GM23338 (cell line): ENCODE measurements around the gene AP4E1. TPM values are rescaled to one million over a fixed set of nuclear protein-coding genes. Genes with fewer than 3 reads are reported as not detected.

ENCODE experiments used
- ATAC-seq: fragments of 200-7000 bp; cut with Tn5 transposase; 3 replicates; pipeline ENCODE4 v1.9.1; 2020
- DNase-seq: peaks from one replicate; pipeline ENCODE4 v3.0.0-alpha.2; 2015; ENCODE audit warnings: low spot score
- H2AFZ ChIP-seq: fragments of 200-600 bp; sonication (generic); 2 replicates; pipeline ENCODE4 v1.8.0; 2016; ENCODE audit warnings: antibody characterized with exemption, mild to moderate bottlenecking, moderate library complexity
- H3F3A ChIP-seq: fragments of 200-600 bp; sonication (generic); replicated peaks from 2 replicates; pipeline ENCODE4 v1.8.0; 2017; ENCODE audit warnings: antibody characterized with exemption, mixed run types, low read depth
- H3K27ac ChIP-seq: fragments of 200-600 bp; sonication (generic); 2 replicates; pipeline ENCODE4 v1.6.1; 2016; ENCODE audit warnings: low read depth
- H3K27me3 ChIP-seq: fragments of 200-600 bp; sonication (generic); 2 replicates; pipeline ENCODE4 v1.8.0; 2016; ENCODE audit warnings: mild to moderate bottlenecking, mixed run types, moderate library complexity; ENCODE audit not compliant: insufficient read depth
- H3K36me3 ChIP-seq: fragments of 200-600 bp; sonication (generic); 2 replicates; pipeline ENCODE4 v1.8.0; 2016; ENCODE audit warnings: mild to moderate bottlenecking; ENCODE audit not compliant: insufficient read depth
- H3K4me1 ChIP-seq: fragments of 200-600 bp; sonication (generic); 2 replicates; pipeline ENCODE4 v1.8.0; 2016; ENCODE audit warnings: mild to moderate bottlenecking, moderate library complexity; ENCODE audit not compliant: insufficient read depth
- H3K4me2 ChIP-seq: fragments of 200-600 bp; sonication (generic); 2 replicates; pipeline ENCODE4 v1.7.1; 2017; ENCODE audit warnings: mixed run types
- H3K4me3 ChIP-seq: fragments of 200-600 bp; sonication (generic); 2 replicates; pipeline ENCODE4 v1.6.1; 2016; ENCODE audit warnings: mixed run types
- H3K79me2 ChIP-seq: fragments of 200-600 bp; sonication (generic); replicated peaks from 2 replicates; pipeline ENCODE4 v1.8.0; 2017; ENCODE audit warnings: mild to moderate bottlenecking; ENCODE audit not compliant: insufficient read depth
- H3K9me2 ChIP-seq: fragments of 200-600 bp; sonication (generic); 2 replicates; pipeline ENCODE4 v1.8.0; 2017; ENCODE audit not compliant: insufficient read depth
- H4K20me1 ChIP-seq: fragments of 200-600 bp; sonication (generic); replicated peaks from 2 replicates; pipeline ENCODE4 v1.8.0; 2017; ENCODE audit warnings: mild to moderate bottlenecking; ENCODE audit not compliant: insufficient read depth
- H3K27ac Mint-ChIP-seq: 2 replicates; pipeline ENCODE4 v1.8.0; 2020; ENCODE audit warnings: inconsistent platforms, mild to moderate bottlenecking, moderate library complexity, mixed read lengths
- H3K27me3 Mint-ChIP-seq: 3 replicates; pipeline ENCODE4 v1.8.0; 2022; ENCODE audit warnings: low read depth, mild to moderate bottlenecking, moderate library complexity, mixed read lengths, inconsistent platforms; ENCODE audit not compliant: insufficient read depth, poor library complexity
- H3K36me3 Mint-ChIP-seq: 3 replicates; pipeline ENCODE4 v1.8.0; 2021; ENCODE audit warnings: low read depth, mild to moderate bottlenecking, inconsistent platforms, moderate library complexity, mixed read lengths
- H3K4me1 Mint-ChIP-seq: 3 replicates; pipeline ENCODE4 v1.8.0; 2020; ENCODE audit warnings: mild to moderate bottlenecking, inconsistent platforms, mixed read lengths
- H3K4me3 Mint-ChIP-seq: 3 replicates; pipeline ENCODE4 v1.8.0; 2021; ENCODE audit warnings: moderate library complexity, mild to moderate bottlenecking, inconsistent platforms, mixed read lengths
- H3K9me3 Mint-ChIP-seq: 3 replicates; pipeline ENCODE4 v1.8.0; 2020; ENCODE audit warnings: moderate library complexity, mild to moderate bottlenecking, inconsistent platforms, mixed read lengths
- EZH2 ChIP-seq: fragments of 200-600 bp; sonication (generic); IDR thresholded peaks from one replicate; pipeline ENCODE4 v1.8.0; 2017; ENCODE audit warnings: antibody characterized with exemption, mild to moderate bottlenecking, low read depth; ENCODE audit not compliant: unreplicated experiment
- EZH2phosphoT487 ChIP-seq: fragments of 200-600 bp; sonication (generic); IDR thresholded peaks from one replicate; pipeline ENCODE4 v1.8.1; 2018; ENCODE audit warnings: antibody characterized with exemption; ENCODE audit not compliant: unreplicated experiment
- NANOG ChIP-seq: IDR thresholded peaks from 2 replicates; pipeline ENCODE4 v1.6.1; 2016; ENCODE audit warnings: antibody characterized with exemption, borderline replicate concordance
- STAT1 ChIP-seq: IDR thresholded peaks from one replicate; pipeline ENCODE4 v1.6.1; 2016; ENCODE audit warnings: antibody characterized with exemption; ENCODE audit not compliant: unreplicated experiment
- ZNF114 ChIP-seq: fragments of 250-450 bp; sonication (Bioruptor Pico); IDR thresholded peaks from 2 replicates; pipeline ENCODE4 v1.5.0; 2020; ENCODE audit warnings: mild to moderate bottlenecking, moderate library complexity
- polyA plus RNA-seq: library from polyadenylated mRNA; unstranded; fragments of >200 nt; fragmentation: Nextera tagmentation; extraction: Ambion mirVana; gene quantifications from 2 replicates; pipeline ENCODE4 v1.2.1, GENCODE V29; 2016
- total RNA-seq: library from RNA; depleted of rRNA; stranded (reverse); fragments of >200 nt; shearing (Covaris generic); gene quantifications from 2 replicates; pipeline ENCODE4 v1.2.3, GENCODE V29; 2014
- TF ChIP-seq, protein P1 (sequence below): fragments of 250-450 bp; sonication (Bioruptor Pico); IDR thresholded peaks from 2 replicates; pipeline ENCODE4 v1.5.0; 2020; ENCODE audit warnings: mild to moderate bottlenecking, moderate library complexity
- TF ChIP-seq, protein P2 (sequence below), 2 experiments: fragments of 200-600 bp in 1 of 2; sonication (generic) in 1 of 2; conservative IDR thresholded peaks; 2 replicates each; pipeline versions ENCODE4 v1.5.1 to v1.6.1; 2016 to 2017; ENCODE audit warnings: antibody characterized with exemption in 2 of 2, low read depth in 2 of 2, mild to moderate bottlenecking in 2 of 2, moderate library complexity in 1 of 2
- TF ChIP-seq, protein P3 (sequence below): IDR thresholded peaks from one replicate; pipeline ENCODE4 v1.6.1; 2018; ENCODE audit warnings: antibody characterized with exemption; ENCODE audit not compliant: unreplicated experiment

AP4E1 gene
- total and polyA plus RNA-seq, 2 experiments from 2014 or later, result 4.4 to 15.4 TPM

DNA sequence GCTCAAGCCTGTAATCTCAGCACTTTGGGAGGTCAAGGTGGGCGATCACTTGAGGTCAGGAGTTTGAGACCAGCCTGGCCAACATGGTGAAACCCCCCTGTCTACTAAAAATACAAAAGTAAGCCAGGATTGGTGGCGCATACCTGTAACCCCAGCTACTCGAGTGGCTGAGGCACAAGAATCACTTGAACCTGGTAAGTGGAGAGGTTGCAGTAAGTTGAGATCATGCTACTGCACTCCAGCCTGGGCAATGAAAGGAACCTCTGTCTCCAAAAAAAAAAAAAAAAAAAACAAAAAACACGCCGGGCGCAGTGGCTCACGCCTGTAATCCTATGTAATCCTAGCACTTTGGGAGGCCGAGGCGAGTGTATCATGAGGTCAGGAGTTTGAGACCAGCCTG lies 18.9 kb upstream of the AP4E1 start (continued):
- TF ChIP-seq, protein P1, sequence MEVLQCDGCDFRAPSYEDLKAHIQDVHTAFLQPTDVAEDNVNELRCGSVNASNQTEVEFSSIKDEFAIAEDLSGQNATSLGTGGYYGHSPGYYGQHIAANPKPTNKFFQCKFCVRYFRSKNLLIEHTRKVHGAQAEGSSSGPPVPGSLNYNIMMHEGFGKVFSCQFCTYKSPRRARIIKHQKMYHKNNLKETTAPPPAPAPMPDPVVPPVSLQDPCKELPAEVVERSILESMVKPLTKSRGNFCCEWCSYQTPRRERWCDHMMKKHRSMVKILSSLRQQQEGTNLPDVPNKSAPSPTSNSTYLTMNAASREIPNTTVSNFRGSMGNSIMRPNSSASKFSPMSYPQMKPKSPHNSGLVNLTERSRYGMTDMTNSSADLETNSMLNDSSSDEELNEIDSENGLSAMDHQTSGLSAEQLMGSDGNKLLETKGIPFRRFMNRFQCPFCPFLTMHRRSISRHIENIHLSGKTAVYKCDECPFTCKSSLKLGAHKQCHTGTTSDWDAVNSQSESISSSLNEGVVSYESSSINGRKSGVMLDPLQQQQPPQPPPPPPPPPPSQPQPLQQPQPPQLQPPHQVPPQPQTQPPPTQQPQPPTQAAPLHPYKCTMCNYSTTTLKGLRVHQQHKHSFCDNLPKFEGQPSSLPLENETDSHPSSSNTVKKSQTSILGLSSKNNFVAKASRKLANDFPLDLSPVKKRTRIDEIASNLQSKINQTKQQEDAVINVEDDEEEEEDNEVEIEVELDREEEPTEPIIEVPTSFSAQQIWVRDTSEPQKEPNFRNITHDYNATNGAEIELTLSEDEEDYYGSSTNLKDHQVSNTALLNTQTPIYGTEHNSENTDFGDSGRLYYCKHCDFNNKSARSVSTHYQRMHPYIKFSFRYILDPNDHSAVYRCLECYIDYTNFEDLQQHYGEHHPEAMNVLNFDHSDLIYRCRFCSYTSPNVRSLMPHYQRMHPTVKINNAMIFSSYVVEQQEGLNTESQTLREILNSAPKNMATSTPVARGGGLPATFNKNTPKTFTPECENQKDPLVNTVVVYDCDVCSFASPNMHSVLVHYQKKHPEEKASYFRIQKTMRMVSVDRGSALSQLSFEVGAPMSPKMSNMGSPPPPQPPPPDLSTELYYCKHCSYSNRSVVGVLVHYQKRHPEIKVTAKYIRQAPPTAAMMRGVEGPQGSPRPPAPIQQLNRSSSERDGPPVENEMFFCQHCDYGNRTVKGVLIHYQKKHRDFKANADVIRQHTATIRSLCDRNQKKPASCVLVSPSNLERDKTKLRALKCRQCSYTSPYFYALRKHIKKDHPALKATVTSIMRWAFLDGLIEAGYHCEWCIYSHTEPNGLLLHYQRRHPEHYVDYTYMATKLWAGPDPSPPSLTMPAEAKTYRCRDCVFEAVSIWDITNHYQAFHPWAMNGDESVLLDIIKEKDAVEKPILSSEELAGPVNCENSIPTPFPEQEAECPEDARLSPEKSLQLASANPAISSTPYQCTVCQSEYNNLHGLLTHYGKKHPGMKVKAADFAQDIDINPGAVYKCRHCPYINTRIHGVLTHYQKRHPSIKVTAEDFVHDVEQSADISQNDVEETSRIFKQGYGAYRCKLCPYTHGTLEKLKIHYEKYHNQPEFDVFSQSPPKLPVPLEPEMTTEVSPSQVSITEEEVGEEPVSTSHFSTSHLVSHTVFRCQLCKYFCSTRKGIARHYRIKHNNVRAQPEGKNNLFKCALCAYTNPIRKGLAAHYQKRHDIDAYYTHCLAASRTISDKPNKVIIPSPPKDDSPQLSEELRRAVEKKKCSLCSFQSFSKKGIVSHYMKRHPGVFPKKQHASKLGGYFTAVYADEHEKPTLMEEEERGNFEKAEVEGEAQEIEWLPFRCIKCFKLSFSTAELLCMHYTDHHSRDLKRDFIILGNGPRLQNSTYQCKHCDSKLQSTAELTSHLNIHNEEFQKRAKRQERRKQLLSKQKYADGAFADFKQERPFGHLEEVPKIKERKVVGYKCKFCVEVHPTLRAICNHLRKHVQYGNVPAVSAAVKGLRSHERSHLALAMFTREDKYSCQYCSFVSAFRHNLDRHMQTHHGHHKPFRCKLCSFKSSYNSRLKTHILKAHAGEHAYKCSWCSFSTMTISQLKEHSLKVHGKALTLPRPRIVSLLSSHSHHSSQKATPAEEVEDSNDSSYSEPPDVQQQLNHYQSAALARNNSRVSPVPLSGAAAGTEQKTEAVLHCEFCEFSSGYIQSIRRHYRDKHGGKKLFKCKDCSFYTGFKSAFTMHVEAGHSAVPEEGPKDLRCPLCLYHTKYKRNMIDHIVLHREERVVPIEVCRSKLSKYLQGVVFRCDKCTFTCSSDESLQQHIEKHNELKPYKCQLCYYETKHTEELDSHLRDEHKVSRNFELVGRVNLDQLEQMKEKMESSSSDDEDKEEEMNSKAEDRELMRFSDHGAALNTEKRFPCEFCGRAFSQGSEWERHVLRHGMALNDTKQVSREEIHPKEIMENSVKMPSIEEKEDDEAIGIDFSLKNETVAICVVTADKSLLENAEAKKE, result no peak

DNA sequence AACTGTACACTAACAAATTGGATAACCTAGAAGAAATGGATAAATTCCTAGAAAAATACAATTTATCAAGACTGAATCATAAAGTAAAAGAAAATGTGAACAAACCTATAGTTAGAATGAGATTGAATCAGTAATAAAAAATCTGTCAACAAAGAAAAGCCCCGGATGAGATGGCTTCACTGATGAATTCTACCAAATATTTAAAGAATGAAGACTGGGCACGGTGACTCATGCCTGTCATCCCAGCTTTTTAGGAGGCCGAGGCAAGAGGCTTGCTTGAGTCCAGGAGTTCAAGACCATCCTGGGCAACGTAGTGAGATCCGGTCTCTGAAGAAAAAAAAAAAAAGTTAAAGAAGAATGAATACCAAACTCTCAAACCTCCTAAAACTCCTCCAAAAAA lies 17.7 kb upstream of the AP4E1 start:
- Histone ChIP-seq H3K36me3 (0 out of 2 replicates have a peak, but pooled peaks cover 5% of the 10 kb centered on the region), H2AFZ (no peak overlapping the region), H3K27me3 (no peaks in the 10 kb centered on the region), H3K79me2 (no peaks in the 10 kb centered on the region), H3K4me3 (no peak overlapping the region), H3F3A (no peaks in the 10 kb centered on the region), H3K9me2 (no peaks in the 10 kb centered on the region), H4K20me1 (no peaks in the 10 kb centered on the region), H3K27ac (no peak overlapping the region), H3K4me1 (no peaks in the 10 kb centered on the region), H3K4me2 (no peak overlapping the region)
- peaks cover 24% of the 10 kb centered on the region for H3K36me3 Mint-ChIP-seq
- H3K9me3 Mint-ChIP-seq, result peaks cover 46% of the 10 kb centered on the region
- DNase-seq (no peak), ATAC-seq (no peak)
- H3K4me3 Mint-ChIP-seq, result no peak overlapping the region
- H3K4me1 Mint-ChIP-seq, result no peaks in the 10 kb centered on the region
- H3K27me3 Mint-ChIP-seq, result no peaks in the 10 kb centered on the region
- H3K27ac Mint-ChIP-seq, result no peak overlapping the region
- TF ChIP-seq NANOG, result no peak
- TF ChIP-seq EZH2, result no peak
- no peak for TF ChIP-seq EZH2phosphoT487
- TF ChIP-seq, protein P2, sequence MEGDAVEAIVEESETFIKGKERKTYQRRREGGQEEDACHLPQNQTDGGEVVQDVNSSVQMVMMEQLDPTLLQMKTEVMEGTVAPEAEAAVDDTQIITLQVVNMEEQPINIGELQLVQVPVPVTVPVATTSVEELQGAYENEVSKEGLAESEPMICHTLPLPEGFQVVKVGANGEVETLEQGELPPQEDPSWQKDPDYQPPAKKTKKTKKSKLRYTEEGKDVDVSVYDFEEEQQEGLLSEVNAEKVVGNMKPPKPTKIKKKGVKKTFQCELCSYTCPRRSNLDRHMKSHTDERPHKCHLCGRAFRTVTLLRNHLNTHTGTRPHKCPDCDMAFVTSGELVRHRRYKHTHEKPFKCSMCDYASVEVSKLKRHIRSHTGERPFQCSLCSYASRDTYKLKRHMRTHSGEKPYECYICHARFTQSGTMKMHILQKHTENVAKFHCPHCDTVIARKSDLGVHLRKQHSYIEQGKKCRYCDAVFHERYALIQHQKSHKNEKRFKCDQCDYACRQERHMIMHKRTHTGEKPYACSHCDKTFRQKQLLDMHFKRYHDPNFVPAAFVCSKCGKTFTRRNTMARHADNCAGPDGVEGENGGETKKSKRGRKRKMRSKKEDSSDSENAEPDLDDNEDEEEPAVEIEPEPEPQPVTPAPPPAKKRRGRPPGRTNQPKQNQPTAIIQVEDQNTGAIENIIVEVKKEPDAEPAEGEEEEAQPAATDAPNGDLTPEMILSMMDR (conservative IDR thresholded peaks at IDR 0.05; ENCODE audit: low read depth in 2 of 2), result no peak
- TF ChIP-seq, protein P3, sequence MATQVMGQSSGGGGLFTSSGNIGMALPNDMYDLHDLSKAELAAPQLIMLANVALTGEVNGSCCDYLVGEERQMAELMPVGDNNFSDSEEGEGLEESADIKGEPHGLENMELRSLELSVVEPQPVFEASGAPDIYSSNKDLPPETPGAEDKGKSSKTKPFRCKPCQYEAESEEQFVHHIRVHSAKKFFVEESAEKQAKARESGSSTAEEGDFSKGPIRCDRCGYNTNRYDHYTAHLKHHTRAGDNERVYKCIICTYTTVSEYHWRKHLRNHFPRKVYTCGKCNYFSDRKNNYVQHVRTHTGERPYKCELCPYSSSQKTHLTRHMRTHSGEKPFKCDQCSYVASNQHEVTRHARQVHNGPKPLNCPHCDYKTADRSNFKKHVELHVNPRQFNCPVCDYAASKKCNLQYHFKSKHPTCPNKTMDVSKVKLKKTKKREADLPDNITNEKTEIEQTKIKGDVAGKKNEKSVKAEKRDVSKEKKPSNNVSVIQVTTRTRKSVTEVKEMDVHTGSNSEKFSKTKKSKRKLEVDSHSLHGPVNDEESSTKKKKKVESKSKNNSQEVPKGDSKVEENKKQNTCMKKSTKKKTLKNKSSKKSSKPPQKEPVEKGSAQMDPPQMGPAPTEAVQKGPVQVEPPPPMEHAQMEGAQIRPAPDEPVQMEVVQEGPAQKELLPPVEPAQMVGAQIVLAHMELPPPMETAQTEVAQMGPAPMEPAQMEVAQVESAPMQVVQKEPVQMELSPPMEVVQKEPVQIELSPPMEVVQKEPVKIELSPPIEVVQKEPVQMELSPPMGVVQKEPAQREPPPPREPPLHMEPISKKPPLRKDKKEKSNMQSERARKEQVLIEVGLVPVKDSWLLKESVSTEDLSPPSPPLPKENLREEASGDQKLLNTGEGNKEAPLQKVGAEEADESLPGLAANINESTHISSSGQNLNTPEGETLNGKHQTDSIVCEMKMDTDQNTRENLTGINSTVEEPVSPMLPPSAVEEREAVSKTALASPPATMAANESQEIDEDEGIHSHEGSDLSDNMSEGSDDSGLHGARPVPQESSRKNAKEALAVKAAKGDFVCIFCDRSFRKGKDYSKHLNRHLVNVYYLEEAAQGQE, result no peak
- no peak for TF ChIP-seq ZNF114 (CRISPR knock-in tag)
- no peak for TF ChIP-seq STAT1
